ENCODE data around the gene SLC35F1.

Gene SLC35F1

GRCh38 chr6:117911150-117911549 is 4.1 kb downstream of the SLC35F1 start:
- H3K4me1 ChIP-seq (ENCODE audit: control insufficient read depth, insufficient read depth, low read length) = no peaks in the 10 kb centered on the region
- no peak overlapping the region for H3K9ac ChIP-seq (ENCODE audit: low read length)
- no peak overlapping the region for H3K27ac ChIP-seq (ENCODE audit: low read depth, low read length)
- peaks cover 3% of the 10 kb centered on the region for H3K27me3 ChIP-seq (ENCODE audit: control insufficient read depth, insufficient read depth, low read length)
- no peak overlapping the region for H3K4me3 ChIP-seq (ENCODE audit: low read length)
- H3K36me3 ChIP-seq (ENCODE audit: control insufficient read depth, insufficient read depth, low read length) = no peaks in the 10 kb centered on the region

- Histone ChIP-seq H3K27ac (ENCODE audit: low read depth, low read length) (no peak overlapping the region), H3K36me3 (ENCODE audit: control insufficient read depth, insufficient read depth, low read length) (no peaks in the 10 kb centered on the region), H3K9ac (ENCODE audit: low read length) (no peak overlapping the region), H3K27me3 (ENCODE audit: control insufficient read depth, insufficient read depth, low read length) (peaks cover 3% of the 10 kb centered on the region), H3K4me3 (ENCODE audit: low read length) (no peak overlapping the region), H3K4me1 (ENCODE audit: control insufficient read depth, insufficient read depth, low read length) (no peaks in the 10 kb centered on the region)
Observed at GRCh38 chr6:117911660-117912059, 4.6 kb downstream of the SLC35F1 start.

- H3K27me3 ChIP-seq (ENCODE audit: control insufficient read depth, insufficient read depth, low read length) = no peaks in the 10 kb centered on the region
- no peak overlapping the region for H3K4me3 ChIP-seq (ENCODE audit: low read length)
- no peak overlapping the region for H3K9ac ChIP-seq (ENCODE audit: low read length)
Observed at GRCh38 chr6:117915846-117916245, 8.8 kb downstream of the SLC35F1 start.

GRCh38 chr6:117916483-117916882 is 9.4 kb downstream of the SLC35F1 start:
- H3K27me3 ChIP-seq (ENCODE audit: control insufficient read depth, insufficient read depth, low read length) = no peaks in the 10 kb centered on the region
- no peaks in the 10 kb centered on the region for H3K4me1 ChIP-seq (ENCODE audit: control insufficient read depth, insufficient read depth, low read length)
- no peak overlapping the region for H3K4me3 ChIP-seq (ENCODE audit: low read length)
- no peaks in the 10 kb centered on the region for H3K36me3 ChIP-seq (ENCODE audit: control insufficient read depth, insufficient read depth, low read length)
- no peak overlapping the region for H3K27ac ChIP-seq (ENCODE audit: low read depth, low read length)
- no peak overlapping the region for H3K9ac ChIP-seq (ENCODE audit: low read length)

More at GRCh38 chr6:117915846-117916245, 8.8 kb downstream of the SLC35F1 start:
- Histone ChIP-seq H3K36me3 (ENCODE audit: control insufficient read depth, insufficient read depth, low read length) (no peaks in the 10 kb centered on the region), H3K27ac (ENCODE audit: low read depth, low read length) (no peak overlapping the region), H3K4me1 (ENCODE audit: control insufficient read depth, insufficient read depth, low read length) (no peaks in the 10 kb centered on the region)

GRCh38 chr6:117917176-117917575 is 10.1 kb downstream of the SLC35F1 start:
- Histone ChIP-seq H3K4me3 (ENCODE audit: low read length) (no peak overlapping the region), H3K4me1 (ENCODE audit: control insufficient read depth, insufficient read depth, low read length) (no peaks in the 10 kb centered on the region), H3K27me3 (ENCODE audit: control insufficient read depth, insufficient read depth, low read length) (no peaks in the 10 kb centered on the region), H3K27ac (ENCODE audit: low read depth, low read length) (no peak overlapping the region), H3K9ac (ENCODE audit: low read length) (no peak overlapping the region), H3K36me3 (ENCODE audit: control insufficient read depth, insufficient read depth, low read length) (no peaks in the 10 kb centered on the region)

GRCh38 chr6:117918454-117918853 is 11.4 kb downstream of the SLC35F1 start:
- Histone ChIP-seq H3K27me3 (ENCODE audit: control insufficient read depth, insufficient read depth, low read length) (no peaks in the 10 kb centered on the region), H3K4me3 (ENCODE audit: low read length) (no peak overlapping the region), H3K27ac (ENCODE audit: low read depth, low read length) (no peak overlapping the region), H3K9ac (ENCODE audit: low read length) (no peak overlapping the region), H3K36me3 (ENCODE audit: control insufficient read depth, insufficient read depth, low read length) (no peaks in the 10 kb centered on the region), H3K4me1 (ENCODE audit: control insufficient read depth, insufficient read depth, low read length) (no peaks in the 10 kb centered on the region)

- Histone ChIP-seq H3K9ac (ENCODE audit: low read length) (no peak overlapping the region), H3K4me3 (ENCODE audit: low read length) (no peak overlapping the region), H3K36me3 (ENCODE audit: control insufficient read depth, insufficient read depth, low read length) (no peaks in the 10 kb centered on the region), H3K4me1 (ENCODE audit: control insufficient read depth, insufficient read depth, low read length) (no peaks in the 10 kb centered on the region), H3K27ac (ENCODE audit: low read depth, low read length) (no peak overlapping the region), H3K27me3 (ENCODE audit: control insufficient read depth, insufficient read depth, low read length) (no peaks in the 10 kb centered on the region)
Observed at GRCh38 chr6:117919275-117919674, 12.2 kb downstream of the SLC35F1 start.

- no peaks in the 10 kb centered on the region for H3K4me1 ChIP-seq (ENCODE audit: control insufficient read depth, insufficient read depth, low read length)
- no peak overlapping the region for H3K27ac ChIP-seq (ENCODE audit: low read depth, low read length)
- no peaks in the 10 kb centered on the region for H3K27me3 ChIP-seq (ENCODE audit: control insufficient read depth, insufficient read depth, low read length)
- H3K36me3 ChIP-seq (ENCODE audit: control insufficient read depth, insufficient read depth, low read length) = no peaks in the 10 kb centered on the region
- H3K9ac ChIP-seq (ENCODE audit: low read length) = no peak overlapping the region
- peak overlapping the region; percentile 39 for H3K4me3 ChIP-seq (ENCODE audit: low read length)
Observed at GRCh38 chr6:117919775-117920729, 13.0 kb downstream of the SLC35F1 start.

GRCh38 chr6:117924690-117925089 is 17.6 kb downstream of the SLC35F1 start:
- no peaks in the 10 kb centered on the region for H3K36me3 ChIP-seq (ENCODE audit: control insufficient read depth, insufficient read depth, low read length)
- no peak overlapping the region for H3K9ac ChIP-seq (ENCODE audit: low read length)
- H3K4me1 ChIP-seq (ENCODE audit: control insufficient read depth, insufficient read depth, low read length) = no peaks in the 10 kb centered on the region
- H3K4me3 ChIP-seq (ENCODE audit: low read length) = no peak overlapping the region
- H3K27me3 ChIP-seq (ENCODE audit: control insufficient read depth, insufficient read depth, low read length) = no peaks in the 10 kb centered on the region
- no peak overlapping the region for H3K27ac ChIP-seq (ENCODE audit: low read depth, low read length)

GRCh38 chr6:117927866-117928265 is 20.8 kb downstream of the SLC35F1 start:
- Histone ChIP-seq H3K36me3 (ENCODE audit: control insufficient read depth, insufficient read depth, low read length) (no peaks in the 10 kb centered on the region), H3K27ac (ENCODE audit: low read depth, low read length) (no peak overlapping the region), H3K27me3 (ENCODE audit: control insufficient read depth, insufficient read depth, low read length) (no peaks in the 10 kb centered on the region), H3K9ac (ENCODE audit: low read length) (no peak overlapping the region), H3K4me1 (ENCODE audit: control insufficient read depth, insufficient read depth, low read length) (no peaks in the 10 kb centered on the region), H3K4me3 (ENCODE audit: low read length) (no peak overlapping the region)

GRCh38 chr6:117928833-117929232 is 21.8 kb downstream of the SLC35F1 start:
- no peaks in the 10 kb centered on the region for H3K36me3 ChIP-seq (ENCODE audit: control insufficient read depth, insufficient read depth, low read length)
- H3K4me1 ChIP-seq (ENCODE audit: control insufficient read depth, insufficient read depth, low read length) = no peaks in the 10 kb centered on the region
- no peak overlapping the region for H3K4me3 ChIP-seq (ENCODE audit: low read length)
- no peak overlapping the region for H3K9ac ChIP-seq (ENCODE audit: low read length)
- H3K27ac ChIP-seq (ENCODE audit: low read depth, low read length) = no peak overlapping the region
- H3K27me3 ChIP-seq (ENCODE audit: control insufficient read depth, insufficient read depth, low read length) = no peaks in the 10 kb centered on the region

GRCh38 chr6:117929501-117929900 is 22.4 kb downstream of the SLC35F1 start:
- no peak overlapping the region for H3K27ac ChIP-seq (ENCODE audit: low read depth, low read length)
- no peaks in the 10 kb centered on the region for H3K4me1 ChIP-seq (ENCODE audit: control insufficient read depth, insufficient read depth, low read length)
- H3K27me3 ChIP-seq (ENCODE audit: control insufficient read depth, insufficient read depth, low read length) = no peaks in the 10 kb centered on the region
- H3K36me3 ChIP-seq (ENCODE audit: control insufficient read depth, insufficient read depth, low read length) = no peaks in the 10 kb centered on the region
- H3K4me3 ChIP-seq (ENCODE audit: low read length) = no peak overlapping the region
- no peak overlapping the region for H3K9ac ChIP-seq (ENCODE audit: low read length)

GRCh38 chr6:117930645-117931044 is 23.6 kb downstream of the SLC35F1 start:
- Histone ChIP-seq H3K9ac (ENCODE audit: low read length) (no peak overlapping the region), H3K4me1 (ENCODE audit: control insufficient read depth, insufficient read depth, low read length) (no peaks in the 10 kb centered on the region), H3K27me3 (ENCODE audit: control insufficient read depth, insufficient read depth, low read length) (no peaks in the 10 kb centered on the region), H3K27ac (ENCODE audit: low read depth, low read length) (no peak overlapping the region), H3K36me3 (ENCODE audit: control insufficient read depth, insufficient read depth, low read length) (no peaks in the 10 kb centered on the region), H3K4me3 (ENCODE audit: low read length) (no peak overlapping the region)
